HG03565 (cell line): Measurements from ENCODE around the gene MUCL3.
A peak's percentile ranks its signal among the peaks of the same experiment; 100 is the strongest.
"Not testable (repeated sequence)": the region's sequence is repeated elsewhere in the genome, so short reads cannot be mapped to it uniquely, and the experiment has no call there.

Source experiments
- ATAC-seq: cut with Tn5 transposase; IDR thresholded peaks from one replicate; pipeline ENCODE4 v1.9.1; 2021; ENCODE audit warnings: mild to moderate bottlenecking, moderate library complexity; ENCODE audit not compliant: unreplicated experiment

MUCL3 gene, protein sequence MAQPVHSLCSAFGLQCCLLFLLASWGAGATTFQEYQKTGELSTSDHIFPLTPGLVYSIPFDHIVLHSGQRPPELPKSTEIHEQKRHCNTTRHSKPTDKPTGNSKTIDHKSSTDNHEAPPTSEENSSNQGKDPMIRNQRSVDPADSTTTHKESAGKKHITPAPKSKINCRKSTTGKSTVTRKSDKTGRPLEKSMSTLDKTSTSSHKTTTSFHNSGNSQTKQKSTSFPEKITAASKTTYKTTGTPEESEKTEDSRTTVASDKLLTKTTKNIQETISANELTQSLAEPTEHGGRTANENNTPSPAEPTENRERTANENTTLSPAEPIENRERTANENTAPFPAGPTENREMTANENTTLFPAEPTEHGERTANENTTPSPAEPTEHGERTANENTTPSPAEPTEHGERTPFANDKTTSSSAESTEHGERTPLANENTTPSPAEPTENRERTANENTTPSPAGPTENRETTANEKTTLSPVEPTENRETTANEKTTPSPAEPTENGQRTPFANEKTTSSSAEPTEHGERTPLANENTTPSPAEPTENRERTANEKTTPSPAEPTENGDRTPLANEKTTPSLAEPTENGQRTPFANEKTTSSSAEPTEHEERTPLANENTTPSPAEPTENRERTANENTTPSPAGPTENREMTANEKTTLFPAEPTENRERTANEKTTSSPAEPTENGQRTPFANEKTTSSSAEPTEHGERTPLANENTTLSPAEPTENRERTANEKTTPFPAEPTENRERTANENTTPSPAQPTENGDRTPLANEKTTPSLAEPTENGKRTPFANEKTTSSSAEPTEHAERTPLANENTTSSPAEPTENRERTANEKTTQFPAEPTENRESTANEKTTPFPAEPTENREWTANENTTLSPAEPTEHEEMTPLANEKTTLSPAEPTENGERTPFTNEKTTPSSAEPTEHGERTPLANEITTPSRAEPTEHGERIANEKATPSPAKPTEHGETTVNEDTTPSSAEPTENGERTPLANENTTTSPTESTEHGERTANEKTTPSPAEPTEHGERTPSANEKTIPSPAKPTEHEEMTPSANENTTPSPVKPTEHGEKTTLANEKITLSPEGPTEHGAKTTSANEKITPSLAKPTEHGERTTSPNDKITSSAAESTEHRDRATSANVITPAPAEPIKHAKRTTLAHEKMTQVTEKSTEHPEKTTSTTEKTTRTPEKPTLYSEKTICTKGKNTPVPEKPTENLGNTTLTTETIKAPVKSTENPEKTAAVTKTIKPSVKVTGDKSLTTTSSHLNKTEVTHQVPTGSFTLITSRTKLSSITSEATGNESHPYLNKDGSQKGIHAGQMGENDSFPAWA (N-terminal part only)

DNA sequence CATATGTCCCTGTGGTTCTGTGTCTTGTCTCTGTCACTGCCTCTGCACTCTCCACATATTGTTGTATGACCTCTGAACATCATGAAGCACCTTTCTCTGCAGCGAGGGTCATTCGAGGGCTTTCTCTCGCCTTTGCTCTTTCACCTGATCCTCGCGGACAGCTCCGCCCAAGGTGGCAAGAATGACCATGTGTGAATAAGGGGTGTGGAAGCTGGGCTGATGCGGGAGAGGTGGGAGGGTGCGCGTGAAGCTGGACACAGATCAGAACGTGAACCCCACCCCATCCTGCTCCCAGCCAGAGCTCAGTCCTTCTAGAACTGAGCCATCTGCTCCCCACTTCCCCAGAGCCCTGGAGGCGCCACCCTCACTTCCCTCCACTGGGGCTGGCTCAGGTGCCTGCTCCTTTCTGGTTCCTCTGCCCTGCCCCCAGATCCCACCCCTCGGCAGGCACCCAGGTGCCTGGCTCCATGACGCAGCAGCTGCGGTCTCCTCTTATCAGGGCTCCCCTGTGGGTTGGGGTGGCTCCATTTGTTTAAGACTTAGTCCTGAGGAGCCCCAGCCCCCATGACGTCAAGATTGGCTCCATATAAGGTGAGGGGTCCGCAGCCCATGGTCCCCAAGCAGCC lies at the start of gene MUCL3:
Gene MUCL3 (plus strand): TSS at position 613 of the 626 bp plus-strand sequence. CDS start 27 bp downstream, outside the sequence.
- no peak for ATAC-seq

DNA sequence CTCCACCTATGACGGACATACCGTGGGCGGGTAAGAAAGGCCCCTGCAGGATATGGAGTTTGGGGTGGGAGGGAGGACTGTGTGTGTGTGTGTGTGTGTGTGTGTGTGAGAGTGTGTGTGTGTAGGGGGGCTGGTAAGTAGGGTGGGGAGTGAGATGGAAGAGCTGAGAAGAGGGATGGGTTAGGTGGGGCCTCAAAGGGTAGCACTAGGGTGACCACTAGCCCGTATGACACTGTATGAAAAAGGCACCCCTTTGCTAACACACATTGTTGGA lies 49.4 kb upstream of the MUCL3 start:
- no peak for ATAC-seq

DNA sequence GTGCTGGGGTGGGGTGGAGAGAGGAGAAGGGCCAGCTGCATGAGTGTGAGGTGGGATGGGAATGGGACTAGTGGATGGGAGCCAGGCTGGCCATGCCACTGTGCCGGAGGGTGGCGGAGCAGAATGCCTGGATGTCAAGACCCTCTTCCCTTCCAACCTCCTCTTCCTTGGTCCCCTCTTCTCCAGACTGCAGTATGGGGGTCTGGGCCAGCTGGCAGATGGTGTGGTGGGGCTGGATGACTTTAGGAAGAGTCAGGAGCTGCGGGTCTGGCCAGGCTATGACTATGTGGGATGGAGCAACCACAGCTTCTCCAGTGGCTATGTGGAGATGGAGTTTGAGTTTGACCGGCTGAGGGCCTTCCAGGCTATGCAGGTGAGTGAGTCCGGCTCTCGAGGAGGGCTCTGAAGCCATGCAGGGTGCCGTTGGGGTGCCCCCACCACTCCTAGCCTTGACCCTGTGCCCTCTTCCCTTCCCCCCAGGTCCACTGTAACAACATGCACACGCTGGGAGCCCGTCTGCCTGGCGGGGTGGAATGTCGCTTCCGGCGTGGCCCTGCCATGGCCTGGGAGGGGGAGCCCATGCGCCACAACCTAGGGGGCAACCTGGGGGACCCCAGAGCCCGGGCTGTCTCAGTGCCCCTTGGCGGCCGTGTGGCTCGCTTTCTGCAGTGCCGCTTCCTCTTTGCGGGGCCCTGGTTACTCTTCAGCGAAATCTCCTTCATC lies 48.8 kb upstream of the MUCL3 start:
- no peak for ATAC-seq

DNA sequence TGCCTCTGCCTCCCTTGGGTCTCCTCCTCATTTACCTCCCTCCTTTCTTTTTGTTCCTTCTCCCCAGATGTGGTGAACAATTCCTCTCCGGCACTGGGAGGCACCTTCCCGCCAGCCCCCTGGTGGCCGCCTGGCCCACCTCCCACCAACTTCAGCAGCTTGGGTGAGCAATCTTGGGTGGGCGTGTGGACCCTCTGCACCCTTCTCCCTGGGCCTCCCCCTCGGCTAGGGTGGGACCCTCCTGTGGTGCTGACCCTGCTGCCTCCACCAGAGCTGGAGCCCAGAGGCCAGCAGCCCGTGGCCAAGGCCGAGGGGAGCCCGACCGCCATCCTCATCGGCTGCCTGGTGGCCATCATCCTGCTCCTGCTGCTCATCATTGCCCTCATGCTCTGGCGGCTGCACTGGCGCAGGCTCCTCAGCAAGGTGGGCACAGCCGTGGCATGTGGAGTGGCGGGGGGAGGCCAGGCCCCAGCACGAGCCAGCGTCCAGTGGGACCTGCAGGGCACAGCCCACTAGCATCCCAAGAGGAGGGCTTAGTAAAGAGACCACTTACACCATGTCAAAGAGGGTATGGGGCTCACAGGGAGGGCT lies 47.7 kb upstream of the MUCL3 start:
- no peak for ATAC-seq

DNA sequence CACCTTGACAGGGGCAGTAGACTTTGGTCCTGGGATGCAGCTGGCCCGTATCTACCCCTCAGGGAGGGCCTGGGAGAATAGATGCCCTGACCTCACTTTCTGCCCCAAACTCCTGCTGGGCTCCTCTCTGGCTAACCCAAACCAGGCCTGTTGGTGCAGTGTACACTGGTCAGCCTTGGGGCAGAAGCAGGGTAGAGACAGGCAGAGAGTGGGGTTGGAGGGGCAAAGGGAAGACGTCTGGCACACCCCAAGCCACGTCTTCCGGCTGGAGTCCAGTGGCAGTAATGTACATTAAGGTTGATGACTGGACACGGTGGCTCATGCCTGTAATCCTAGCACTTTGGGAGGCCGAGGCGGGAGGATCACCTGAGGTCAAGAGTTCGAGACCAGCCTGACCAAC lies 47.1 kb upstream of the MUCL3 start:
- ATAC-seq: no peak

DNA sequence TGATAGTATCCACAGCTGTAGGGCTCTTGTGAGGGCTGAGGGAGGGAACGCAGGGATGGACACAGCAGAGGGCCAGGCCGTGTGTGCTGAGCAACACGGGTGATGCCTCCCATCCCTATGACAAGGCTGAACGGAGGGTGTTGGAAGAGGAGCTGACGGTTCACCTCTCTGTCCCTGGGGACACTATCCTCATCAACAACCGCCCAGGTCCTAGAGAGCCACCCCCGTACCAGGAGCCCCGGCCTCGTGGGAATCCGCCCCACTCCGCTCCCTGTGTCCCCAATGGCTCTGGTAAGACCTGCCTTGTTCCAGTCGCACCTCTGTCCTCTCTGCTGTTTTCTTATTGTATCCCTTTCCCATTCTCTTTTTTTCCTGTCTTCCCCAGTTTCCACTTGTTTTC lies 46.4 kb upstream of the MUCL3 start:
- no peak for ATAC-seq

DNA sequence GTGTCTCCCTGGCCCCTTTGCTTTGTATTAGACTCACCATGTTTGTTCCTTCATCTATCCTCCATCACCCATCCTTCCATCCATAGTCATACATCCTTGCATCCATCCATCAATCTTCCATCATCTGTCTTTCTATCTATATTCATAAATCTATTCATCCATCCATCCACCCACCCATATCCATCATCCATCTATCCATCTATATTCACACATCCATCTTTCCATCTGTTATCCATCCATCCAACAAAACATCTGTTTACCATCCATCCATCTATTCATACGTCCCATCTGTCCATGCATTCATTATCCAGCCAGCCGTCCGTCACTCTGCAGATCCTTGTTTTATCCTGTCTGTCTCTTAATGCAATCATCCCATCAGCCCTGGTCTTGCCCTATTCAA lies 45.8 kb upstream of the MUCL3 start:
- ATAC-seq: no peak

DNA sequence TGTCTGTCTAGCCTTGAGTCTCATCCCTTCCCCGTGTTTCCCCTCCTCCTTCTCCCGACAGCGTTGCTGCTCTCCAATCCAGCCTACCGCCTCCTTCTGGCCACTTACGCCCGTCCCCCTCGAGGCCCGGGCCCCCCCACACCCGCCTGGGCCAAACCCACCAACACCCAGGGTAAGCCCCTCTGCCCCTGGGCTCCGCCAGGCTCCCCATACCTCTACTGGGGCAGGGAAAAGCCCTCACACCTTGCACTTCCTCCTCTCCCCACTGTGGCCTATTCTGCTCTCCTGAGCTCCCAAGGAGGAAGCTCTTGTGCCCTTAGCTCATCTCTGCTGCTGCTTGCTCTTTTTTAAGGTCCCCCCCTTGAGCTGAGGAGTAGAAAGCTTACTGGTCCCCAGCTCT lies 45.4 kb upstream of the MUCL3 start:
- no peak for ATAC-seq

DNA sequence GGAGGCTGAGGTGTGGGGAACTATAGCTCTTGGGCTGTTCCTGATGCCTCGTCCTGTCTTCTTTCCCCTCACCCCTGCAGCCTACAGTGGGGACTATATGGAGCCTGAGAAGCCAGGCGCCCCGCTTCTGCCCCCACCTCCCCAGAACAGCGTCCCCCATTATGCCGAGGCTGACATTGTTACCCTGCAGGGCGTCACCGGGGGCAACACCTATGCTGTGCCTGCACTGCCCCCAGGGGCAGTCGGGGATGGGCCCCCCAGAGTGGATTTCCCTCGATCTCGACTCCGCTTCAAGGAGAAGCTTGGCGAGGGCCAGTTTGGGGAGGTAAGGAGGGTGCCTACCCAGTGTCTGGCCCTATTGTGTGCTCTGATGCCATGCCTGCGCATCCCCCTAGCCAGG lies 44.2 kb upstream of the MUCL3 start:
- ATAC-seq: no peak

DNA sequence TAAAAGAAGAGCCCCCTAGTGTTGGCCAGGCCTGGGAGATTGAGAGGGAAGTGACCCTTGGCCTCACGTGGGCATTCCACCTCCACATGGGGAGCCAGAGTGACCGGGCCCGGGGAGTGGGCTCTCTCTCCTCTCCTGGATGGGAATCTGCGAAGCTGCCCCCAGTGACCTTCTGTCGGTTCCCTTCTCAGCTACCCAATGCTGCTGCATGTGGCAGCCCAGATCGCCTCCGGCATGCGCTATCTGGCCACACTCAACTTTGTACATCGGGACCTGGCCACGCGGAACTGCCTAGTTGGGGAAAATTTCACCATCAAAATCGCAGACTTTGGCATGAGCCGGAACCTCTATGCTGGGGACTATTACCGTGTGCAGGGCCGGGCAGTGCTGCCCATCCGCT lies 42.9 kb upstream of the MUCL3 start:
- ATAC-seq: no peak

DNA sequence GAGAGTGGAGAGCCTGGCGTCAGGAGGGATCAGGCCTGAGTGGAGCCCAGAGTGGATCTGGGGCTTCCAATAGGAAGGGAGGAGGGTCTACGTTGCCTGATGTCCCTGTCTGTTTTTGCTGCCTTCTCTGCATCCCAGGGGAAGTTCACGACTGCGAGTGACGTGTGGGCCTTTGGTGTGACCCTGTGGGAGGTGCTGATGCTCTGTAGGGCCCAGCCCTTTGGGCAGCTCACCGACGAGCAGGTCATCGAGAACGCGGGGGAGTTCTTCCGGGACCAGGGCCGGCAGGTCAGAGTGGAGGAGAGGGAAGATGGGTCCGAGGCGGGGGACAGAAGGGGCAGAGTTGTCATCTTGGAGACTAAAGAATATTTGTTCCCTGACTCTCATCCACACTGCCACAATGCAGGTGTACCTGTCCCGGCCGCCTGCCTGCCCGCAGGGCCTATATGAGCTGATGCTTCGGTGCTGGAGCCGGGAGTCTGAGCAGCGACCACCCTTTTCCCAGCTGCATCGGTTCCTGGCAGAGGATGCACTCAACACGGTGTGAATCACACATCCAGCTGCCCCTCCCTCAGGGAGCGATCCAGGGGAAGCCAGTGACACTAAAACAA lies 41.9 kb upstream of the MUCL3 start:
- no peak for ATAC-seq

DNA sequence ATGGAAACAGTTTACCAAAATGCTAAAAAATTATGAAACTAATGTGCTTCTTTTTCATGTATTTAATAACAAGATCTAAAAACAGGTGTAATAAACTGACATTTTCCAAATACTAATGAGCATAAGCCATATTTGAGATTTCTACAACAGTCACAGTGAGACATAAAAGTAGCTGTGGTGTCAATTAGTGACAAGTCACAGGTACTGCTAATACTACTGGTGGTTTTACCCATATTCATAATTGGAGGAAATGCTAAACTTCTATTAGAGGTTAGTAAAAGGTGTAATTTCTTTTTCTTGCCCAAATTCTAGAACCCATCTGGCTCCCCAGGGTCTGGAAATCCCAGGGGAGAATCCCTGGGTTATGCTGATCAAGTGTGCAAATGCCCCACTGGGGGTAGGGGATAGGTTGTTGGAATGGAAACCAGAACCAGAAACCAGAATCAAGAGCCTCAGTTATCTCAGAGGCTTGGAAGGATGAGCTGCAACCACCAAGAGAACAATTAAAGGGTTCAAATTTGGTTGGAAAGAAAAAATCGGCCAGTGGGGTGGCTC lies 39.8 kb upstream of the MUCL3 start:
- ATAC-seq: no peak

DNA sequence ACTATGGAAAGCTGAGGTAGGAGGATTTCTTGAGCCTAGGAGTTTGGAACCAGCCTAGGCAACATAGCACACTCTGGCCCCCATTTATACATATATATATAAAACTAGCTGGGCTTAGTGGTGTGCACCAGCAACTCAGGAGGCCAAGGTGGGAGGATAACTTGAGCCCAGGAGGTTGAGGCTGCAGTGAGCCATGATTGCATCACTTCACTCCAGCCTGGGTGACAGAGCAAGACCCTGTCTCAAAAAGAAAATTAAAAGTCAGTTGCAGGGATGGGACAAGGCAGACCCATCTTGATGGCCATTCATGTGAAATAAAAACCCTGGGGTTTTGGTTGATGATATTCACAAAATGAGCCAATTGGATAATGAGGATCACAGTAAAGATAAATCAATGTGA lies 39.3 kb upstream of the MUCL3 start:
- no peak for ATAC-seq

DNA sequence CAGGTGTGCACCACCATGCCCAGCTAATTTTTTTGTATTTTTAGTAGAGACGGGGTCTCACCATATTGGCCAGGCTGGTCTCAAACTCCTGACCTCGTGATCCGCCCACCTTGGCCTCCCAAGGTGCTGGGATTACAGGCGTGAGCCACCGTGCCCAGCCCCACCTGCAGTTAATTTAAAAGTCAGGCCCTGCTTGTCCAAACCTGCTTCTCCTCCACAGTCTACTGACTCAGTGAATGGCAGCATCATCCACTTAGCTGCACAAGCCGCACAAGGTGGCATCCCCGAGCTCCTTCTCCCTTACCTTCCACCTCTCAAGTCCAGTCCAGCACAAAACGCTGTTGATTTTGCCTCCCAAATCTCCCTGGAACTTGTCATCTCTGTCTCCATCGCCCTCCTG lies 38.6 kb upstream of the MUCL3 start:
- not testable (repeated sequence) for ATAC-seq

DNA sequence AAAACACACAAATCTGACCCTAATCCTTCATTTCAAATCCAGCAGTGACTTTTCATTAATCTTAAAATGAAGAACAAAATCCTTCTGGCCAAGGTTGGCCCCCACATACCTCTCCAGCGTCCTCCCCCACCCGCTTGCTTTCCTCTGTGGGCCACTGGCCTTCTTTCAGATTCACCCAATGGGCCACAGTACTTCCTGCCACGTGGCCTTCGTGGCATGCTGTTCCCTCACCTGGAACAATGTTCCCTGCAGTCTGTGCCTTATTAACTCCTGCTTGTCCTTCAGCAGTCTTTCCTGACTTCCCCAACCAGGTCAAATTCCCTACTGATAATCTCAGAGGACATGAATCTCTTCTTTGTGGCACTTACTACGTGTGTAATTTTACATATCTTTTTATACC lies 38.1 kb upstream of the MUCL3 start:
- ATAC-seq: no peak

DNA sequence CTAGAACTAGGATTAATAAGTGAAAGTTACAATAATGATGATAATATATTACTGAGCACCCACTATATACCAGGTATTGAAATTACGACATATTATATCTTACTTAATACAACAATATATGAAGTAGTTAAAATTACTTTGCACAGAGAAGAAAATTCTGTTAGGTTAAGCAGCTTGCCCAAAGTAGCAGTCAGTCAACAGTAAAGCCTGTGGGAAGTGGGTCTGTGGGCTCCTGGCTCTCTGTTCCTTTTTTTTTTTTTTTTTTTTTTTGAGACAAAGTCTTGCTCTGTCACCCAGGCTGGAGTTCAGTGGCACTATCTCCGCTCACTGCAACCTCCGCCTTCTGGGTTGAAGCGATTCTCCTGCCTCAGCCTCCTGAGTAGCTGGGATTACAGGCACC lies 37.5 kb upstream of the MUCL3 start:
- ATAC-seq: no peak

DNA sequence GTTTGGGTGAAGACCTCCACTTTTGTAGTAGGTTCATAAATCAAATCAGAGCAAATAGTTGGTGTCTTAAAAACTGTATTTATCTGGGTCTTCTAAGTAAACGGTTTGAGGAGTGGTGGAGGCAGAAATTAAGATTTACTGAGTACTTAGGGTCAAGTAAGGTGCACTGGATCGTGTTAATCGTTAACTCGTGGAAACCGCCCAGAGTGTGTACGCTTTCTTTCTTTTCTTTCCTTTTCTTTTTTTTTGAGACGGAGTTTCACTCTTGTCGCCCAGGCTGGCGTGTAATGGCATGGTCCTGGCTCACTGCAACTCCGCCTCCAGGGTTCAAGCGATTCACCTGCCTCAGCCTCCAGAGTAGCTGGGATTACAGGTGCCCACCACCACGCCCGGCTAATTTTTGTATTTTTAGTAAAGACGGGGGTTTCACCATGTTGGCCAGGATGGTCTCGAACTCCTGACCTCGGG lies 33.4 kb upstream of the MUCL3 start:
- not testable (repeated sequence) for ATAC-seq

DNA sequence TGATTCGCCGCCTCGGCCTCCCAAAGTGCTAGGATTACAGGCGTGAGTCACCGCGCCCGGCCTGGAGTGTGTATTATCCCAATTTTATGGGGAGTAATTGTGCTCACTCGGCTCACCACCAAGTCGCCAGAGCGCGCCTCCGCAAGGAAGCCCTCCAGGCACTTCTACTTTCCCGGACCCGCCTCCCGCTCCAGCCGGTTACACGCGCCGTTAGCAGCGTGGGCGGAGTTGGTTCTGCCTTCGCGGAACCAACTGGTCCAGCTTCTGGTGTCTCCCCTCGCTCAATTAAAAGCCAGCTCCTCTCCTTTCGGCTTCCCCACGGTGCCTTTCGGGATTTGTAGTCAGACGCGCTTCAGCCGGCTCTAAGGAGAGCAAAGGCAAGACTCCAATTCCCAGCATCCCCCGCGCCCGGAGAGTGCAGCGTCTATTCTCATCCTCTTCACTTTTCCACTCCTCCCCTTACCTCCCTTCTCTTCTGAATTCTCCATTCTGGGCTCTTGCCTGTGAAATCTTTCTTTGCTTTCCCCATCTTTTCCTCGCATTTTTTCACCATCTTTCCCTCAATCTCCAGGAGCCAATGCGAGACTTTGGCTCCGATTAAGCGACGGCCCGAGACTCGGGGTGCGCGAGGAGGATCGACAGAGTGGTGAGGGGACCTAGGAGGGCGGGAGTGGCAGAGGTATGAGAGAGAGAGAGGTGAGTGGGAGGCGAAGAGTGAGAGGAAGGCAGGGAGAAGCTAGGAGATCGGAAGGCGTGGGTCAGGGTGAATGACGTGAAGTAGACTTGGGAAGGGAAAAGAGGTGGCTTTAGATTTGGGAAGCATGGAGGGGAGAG lies 32.8 kb upstream of the MUCL3 start, which contains the start of gene GTF2H4:
Gene GTF2H4 (plus strand): TSS at position 450 of the 834 bp plus-strand sequence.
- ATAC-seq: peak; percentile 92
